ENCODE results near the gene BANF2.

- no peak for TF ChIP-seq TOX (CRISPR knock-in tag; IDR thresholded peaks at IDR 0.05; ENCODE audit: borderline replicate concordance)
- no peak for TF ChIP-seq ARNTL (CRISPR knock-in tag; IDR thresholded peaks at IDR 0.05; ENCODE audit: borderline replicate concordance, low read depth)
- TF ChIP-seq RARB (CRISPR knock-in tag; IDR thresholded peaks at IDR 0.05) = no peak
- no peak for TF ChIP-seq CSRNP3 (CRISPR knock-in tag; IDR thresholded peaks at IDR 0.05)
- no peak for TF ChIP-seq POU6F1 (CRISPR knock-in tag; IDR thresholded peaks at IDR 0.05; ENCODE audit: borderline replicate concordance, low read depth)
- no peak for TF ChIP-seq BACH2 (CRISPR knock-in tag; IDR thresholded peaks at IDR 0.05; ENCODE audit: borderline replicate concordance)
- TF ChIP-seq ZFP3 (CRISPR knock-in tag; IDR thresholded peaks at IDR 0.05) = no peak
These were observed 9.9 kb downstream of the BANF2 start for GRCh38 chr20:17709361-17710293.
